B cell (primary cell): ENCODE data around the gene CENPM. TPM values are rescaled to one million over a fixed set of nuclear protein-coding genes. Genes with fewer than 3 reads are reported as not detected.

ENCODE experiments used
- ATAC-seq: fragments of 200-7000 bp; cut with Tn5 transposase; one replicate; pipeline ENCODE4 v1.10.0; 2021; ENCODE audit warnings: low read depth, mild to moderate bottlenecking, moderate number of reproducible peaks, moderate library complexity
- CTCF ChIA-PET: fragments of 350-600 bp; sonication (Branson Sonifier 250); formaldehyde crosslinking; loops from one replicate; lab custom pipeline; 2021; ENCODE audit warnings: antibody characterized with exemption, inconsistent platforms; lab: Charles Lee
- POLR2A ChIA-PET: fragments of 350-600 bp; sonication (Branson Sonifier 250); formaldehyde crosslinking; loops from one replicate; lab custom pipeline; 2021; ENCODE audit warnings: antibody characterized with exemption; lab: Charles Lee
- DNase-seq: peaks from one replicate; pipeline ENCODE4 v3.0.0; 2013
- H2AFZ ChIP-seq: 2 replicates; pipeline ENCODE4 v1.6.1; 2012; ENCODE audit warnings: mild to moderate bottlenecking, low read depth, low read length; ENCODE audit not compliant: insufficient read depth, poor library complexity, severe bottlenecking
- H3K27ac ChIP-seq, 2 donors: 1 replicate in 1 of 2; 2 replicates in 1 of 2; pipeline ENCODE4 v1.5.1; 2012 to 2013; ENCODE audit warnings: low read length in 2 of 2, mild to moderate bottlenecking in 2 of 2, moderate library complexity in 1 of 2
- H3K27me3 ChIP-seq, 4 experiments: fragments of 200-600 bp in 1 of 4; sonication (generic) in 1 of 4; replicated peaks in 1 of 4; 1 replicate in 2 of 4; 2 replicates in 2 of 4; pipeline versions ENCODE4 v1.6.1 to v1.7.0; 2013 to 2016; ENCODE audit warnings: low read length in 3 of 4, mild to moderate bottlenecking in 2 of 4, mixed read lengths in 1 of 4, moderate library complexity in 1 of 4; ENCODE audit not compliant: insufficient read depth in 4 of 4, control insufficient read depth in 3 of 4; ENCODE audit errors: control extremely low read depth in 1 of 4
- H3K36me3 ChIP-seq, 2 experiments: replicated peaks in 1 of 2; 1 replicate in 1 of 2; 2 replicates in 1 of 2; pipeline versions ENCODE4 v1.6.1 to v1.7.1; 2013; ENCODE audit warnings: low read length in 1 of 2; ENCODE audit not compliant: insufficient read depth in 2 of 2, control insufficient read depth in 1 of 2; ENCODE audit errors: control extremely low read depth in 1 of 2, extremely low read depth in 1 of 2
- H3K4me1 ChIP-seq, 2 donors: fragments of 200-600 bp in 1 of 2; sonication (generic) in 1 of 2; 1 replicate in 1 of 2; 2 replicates in 1 of 2; pipeline versions ENCODE4 v1.5.1 to v1.6.1; 2013 to 2017; ENCODE audit warnings: low read length in 2 of 2; ENCODE audit not compliant: control insufficient read depth in 2 of 2, insufficient read depth in 2 of 2
- H3K4me2 ChIP-seq: replicated peaks from 2 replicates; pipeline ENCODE3; 2012; ENCODE audit warnings: mild to moderate bottlenecking, low read depth, low read length; ENCODE audit not compliant: poor library complexity, severe bottlenecking
- H3K4me3 ChIP-seq, 5 experiments: fragments of 200-600 bp in 1 of 5; sonication (generic) in 1 of 5; 1 replicate in 3 of 5; 2 replicates in 2 of 5; pipeline versions ENCODE4 v1.5.1 to v1.7.0; 2011 to 2016; ENCODE audit warnings: low read length in 4 of 5, mild to moderate bottlenecking in 4 of 5, low read depth in 2 of 5, control low read depth in 1 of 5, moderate library complexity in 1 of 5; ENCODE audit not compliant: insufficient read depth in 1 of 5; ENCODE audit errors: control extremely low read depth in 1 of 5, extremely low read depth in 1 of 5
- H3K79me2 ChIP-seq: fragments of 200-600 bp; sonication (generic); one replicate; pipeline ENCODE4 v1.6.0; 2016; ENCODE audit warnings: low read length; ENCODE audit not compliant: control insufficient read depth, insufficient read depth
- H3K9ac ChIP-seq: fragments of 200-600 bp; sonication (generic); 2 replicates; pipeline ENCODE4 v1.6.1; 2017; ENCODE audit warnings: mild to moderate bottlenecking, low read length, moderate library complexity
- H3K9me3 ChIP-seq, 3 donors: one replicate each; pipeline versions ENCODE4 v1.6.1 to v1.7.1; 2013; ENCODE audit warnings: low read length in 2 of 3; ENCODE audit not compliant: control insufficient read depth in 2 of 3, insufficient read depth in 1 of 3; ENCODE audit errors: control extremely low read depth in 1 of 3
- H4K20me1 ChIP-seq: 2 replicates; pipeline ENCODE4 v1.6.0; 2012; ENCODE audit warnings: mild to moderate bottlenecking, low read length; ENCODE audit not compliant: insufficient read depth, control insufficient read depth, poor library complexity, severe bottlenecking
- H3K27ac Mint-ChIP-seq: one replicate; pipeline ENCODE4 v1.8.0; 2021; ENCODE audit warnings: mixed read lengths
- H3K27me3 Mint-ChIP-seq: one replicate; pipeline ENCODE4 v1.8.0; 2021; ENCODE audit warnings: mixed read lengths
- H3K4me1 Mint-ChIP-seq: one replicate; pipeline ENCODE4 v1.8.0; 2021; ENCODE audit warnings: mixed read lengths
- H3K4me3 Mint-ChIP-seq: one replicate; pipeline ENCODE4 v1.8.0; 2021; ENCODE audit warnings: mixed read lengths
- H3K9me3 Mint-ChIP-seq: one replicate; pipeline ENCODE4 v1.8.0; 2022; ENCODE audit warnings: mixed read lengths; ENCODE audit not compliant: insufficient read depth
- CTCF ChIP-seq: fragments of 200-600 bp; IDR thresholded peaks from one replicate; pipeline ENCODE4 v1.8.0; 2022; ENCODE audit warnings: antibody characterized with exemption, mild to moderate bottlenecking
- EZH2 ChIP-seq: IDR thresholded peaks from 2 replicates; pipeline ENCODE4 v1.6.1; 2012; ENCODE audit warnings: borderline replicate concordance, low read depth, mild to moderate bottlenecking, moderate library complexity, low read length; ENCODE audit not compliant: insufficient read depth, poor library complexity, severe bottlenecking
- WGBS: methylation state at CpG from one replicate; pipeline ENCODE4 v1.1.5; 2013; ENCODE audit warnings: missing lambda C conversion rate; ENCODE audit not compliant: insufficient coverage; 5-methylcytosine and 5-hydroxymethylcytosine counted together
- intact Hi-C: fragments of 100-400 bp; cut with micrococcal nuclease; formaldehyde crosslinking; loops from one replicate; pipeline ENCODE4 v1.10.0; 2022
- polyA plus RNA-seq: library from polyadenylated mRNA; depleted of rRNA; stranded (reverse); fragments of >200 nt; gene quantifications from 2 replicates; pipeline ENCODE4 v1.2.3, GENCODE V29; 2012
- total RNA-seq, 2 donors: library from RNA; stranded (reverse); fragments of 120-200 nt in 1 of 2; gene quantifications; 1 replicate in 1 of 2; 2 replicates in 1 of 2; pipeline versions ENCODE4 v1.2.3 to v1.2.4, GENCODE V29; 2013 to 2022

Gene CENPM
- total and polyA plus RNA-seq, 2 donors (not counting 1 experiment from before 2014, with no cell fraction given), result 30.7 to 43.8 TPM

- no peak for TF ChIP-seq CTCF
- TF ChIP-seq EZH2, result no peak
- Histone ChIP-seq H3K4me3 (no peak overlapping the region), H3K27me3 (peaks cover 0 to 8% (median 2%) of the 10 kb centered on the region in 4 experiments), H3K79me2 (no peaks in the 10 kb centered on the region), H3K4me1 (peaks cover 19 to 22% of the 10 kb centered on the region in 2 donors), H2AFZ (no peak overlapping the region), H3K9me3 (no peaks in the 10 kb centered on the region), H3K27ac (no peak overlapping the region), H3K9ac (no peak overlapping the region), H4K20me1 (peaks cover 13% of the 10 kb centered on the region), H3K36me3 (peaks cover 0 to 64% of the 10 kb centered on the region in 2 experiments), H3K4me2 (no peak overlapping the region)
- intact Hi-C loops, result loop anchor here (5.0 kb wide), 1 partner anchor 38 kb away; no protein-coding TSS in a partner anchor
- Mint-ChIP-seq H3K9me3 (no peaks in the 10 kb centered on the region), H3K4me3 (no peak overlapping the region), H3K4me1 (peaks cover 23% of the 10 kb centered on the region), H3K27ac (peak overlapping the region; percentile 68), H3K27me3 (no peaks in the 10 kb centered on the region)
- DNase-seq, result no peak
- ChIA-PET POLR2A (interaction anchor here (1.1 to 1.4 kb wide), 2 partner anchors 15 to 42 kb away, joined by 3 read pairs; partner anchors contain the start of gene CENPM), CTCF (interaction anchor here (4.2 kb wide), 1 partner anchor 36 kb away, joined by 16 read pairs; no protein-coding TSS in a partner anchor)
- 93% methylated on average over 18 of the region's 24 CpGs for WGBS
- no peak for ATAC-seq
These were observed 42.2 kb downstream of the CENPM start for GRCh38 chr22:41904450-41905410.
